Activated CD8-positive, alpha-beta memory T cell treated with anti-CD3 and anti-CD28 coated beads for 48 hours (primary cell): Measurements from ENCODE around the gene VPS37C.
"Not testable (repeated sequence)": the region's sequence is repeated elsewhere in the genome, so short reads cannot be mapped to it uniquely, and the experiment has no call there.

ENCODE experiments used
- DNase-seq, 3 experiments: peaks; one replicate each; pipeline ENCODE4 v3.0.0-alpha.2; 2020; ENCODE audit warnings: low read depth in 2 of 3, low spot score in 2 of 3

VPS37C gene

GRCh38 chr11:61102667-61103571 is 58.3 kb downstream of the VPS37C start:
- DNase-seq: no peak

GRCh38 chr11:61098778-61099177 is 62.4 kb downstream of the VPS37C start:
- no peak for DNase-seq

GRCh38 chr11:61098261-61098660 is 63.0 kb downstream of the VPS37C start:
- not testable (repeated sequence) for DNase-seq

- no peak for DNase-seq
Measured at GRCh38 chr11:61095021-61095420, 66.2 kb downstream of the VPS37C start.

- not testable (repeated sequence) for DNase-seq
Measured at GRCh38 chr11:61094167-61094566, 67.1 kb downstream of the VPS37C start.

GRCh38 chr11:61092908-61093763 is 68.1 kb downstream of the VPS37C start:
- no peak for DNase-seq

- no peak for DNase-seq
Measured at GRCh38 chr11:61092280-61092766, 68.9 kb downstream of the VPS37C start.

GRCh38 chr11:61091373-61092279 is 69.6 kb downstream of the VPS37C start:
- no peak for DNase-seq

GRCh38 chr11:61090982-61091372 is 70.2 kb downstream of the VPS37C start:
- DNase-seq: no peak

- no peak for DNase-seq
Measured at GRCh38 chr11:61090521-61090920, 70.7 kb downstream of the VPS37C start.

- DNase-seq: no peak
Measured at GRCh38 chr11:61089806-61090491, 71.3 kb downstream of the VPS37C start.

GRCh38 chr11:61087426-61088119 is 73.7 kb downstream of the VPS37C start:
- no peak for DNase-seq

- no peak for DNase-seq
Measured at GRCh38 chr11:61083601-61084147, 77.6 kb downstream of the VPS37C start.

- DNase-seq: no peak
Measured at GRCh38 chr11:61082931-61083531, 78.2 kb downstream of the VPS37C start.

- no peak for DNase-seq
Measured at GRCh38 chr11:61082062-61082870, 79.0 kb downstream of the VPS37C start.

- DNase-seq: no peak
Measured at GRCh38 chr11:61080986-61081590, 80.1 kb downstream of the VPS37C start.

- no peak for DNase-seq
Measured at GRCh38 chr11:61080526-61080925, 80.7 kb downstream of the VPS37C start.
